Upper lobe of left lung (tissue), 4 donors: Measurements from ENCODE around the gene CUL7.

Source experiments
- CTCF ChIP-seq, 6 experiments: fragments of 450-650 bp in 4 of 6; fragments of 200-600 bp in 2 of 6; sonication (generic) in 2 of 6; IDR thresholded peaks; one replicate each; pipeline ENCODE4 v1.5.1; 2016 to 2019; ENCODE audit warnings: antibody characterized with exemption in 6 of 6
- POLR2A ChIP-seq, 4 donors: fragments of 450-650 bp; IDR thresholded peaks; one replicate each; pipeline ENCODE4 v1.5.1; 2016 to 2017; ENCODE audit warnings: antibody characterized with exemption in 4 of 4, mild to moderate bottlenecking in 2 of 4

- TF ChIP-seq POLR2A (IDR thresholded peaks at IDR 0.05) (no peak), CTCF (IDR thresholded peaks at IDR 0.05) (no peak)
Measured at GRCh38 chr6:43012364-43012763, 41.3 kb downstream of the CUL7 start.
